HCT116 (cell line): Measurements from ENCODE around the gene THAP11. TPM values are rescaled to one million over a fixed set of nuclear protein-coding genes. Genes with fewer than 3 reads are reported as not detected.
A peak's percentile ranks its signal among the peaks of the same experiment; 100 is the strongest.

ENCODE experiments used
- ATAC-seq: fragments of 200-7000 bp; cut with Tn5 transposase; 2 replicates; pipeline ENCODE4 v1.9.1; 2020; ENCODE audit warnings: mild to moderate bottlenecking, moderate library complexity
- BruUV-seq: library from RNA; stranded (reverse); fragments of 400-500 nt; replicated peaks from 2 replicates; lab custom pipeline; 2021; lab: Mats Ljungman, UMichigan
- CTCF ChIA-PET: fragments of 300-600 bp; sonication (Branson Sonifier 250); formaldehyde crosslinking; loops from one replicate; lab custom pipeline; 2021; ENCODE audit warnings: antibody characterized with exemption; lab: Charles Lee
- POLR2A ChIA-PET: fragments of 300-600, 350-600 bp; sonication (Branson Sonifier 250); formaldehyde crosslinking; loops from one replicate; lab custom pipeline; 2021; ENCODE audit warnings: antibody characterized with exemption; lab: Charles Lee
- RAD21 ChIA-PET, 2 experiments: fragments of 300-600 bp; sonication (Branson Sonifier 250); formaldehyde crosslinking; loops; one replicate each; lab custom pipeline; 2023; ENCODE audit warnings: low total read pairs in 2 of 2; ENCODE audit not compliant: uncharacterized antibody in 2 of 2, unreplicated experiment in 2 of 2, low non-redundant PET in 1 of 2; lab: Charles Lee
- DNase-seq: peaks from one replicate; pipeline ENCODE4 v3.0.0-alpha.2; 2010; ENCODE audit warnings: low read depth, low spot score
- H2AFZ ChIP-seq: fragments of 200-600 bp; shearing (Covaris generic), sonication (generic); 2 replicates; pipeline ENCODE4 v1.6.1; 2017; ENCODE audit warnings: low read depth, mixed run types, mixed read lengths, antibody characterized with exemption, low read length; ENCODE audit not compliant: poor library complexity, severe bottlenecking
- H3K27ac ChIP-seq: 2 replicates; pipeline ENCODE4 v1.5.1; 2012; ENCODE audit warnings: low read depth, low read length
- H3K27me3 ChIP-seq: fragments of 200-600 bp; sonication (generic); 2 replicates; pipeline ENCODE4 v1.6.1; 2016; ENCODE audit warnings: mixed run types, low read length, mixed read lengths; ENCODE audit not compliant: insufficient read depth
- H3K36me3 ChIP-seq, 2 experiments: fragments of 200-500 bp in 1 of 2; fragments of 200-600 bp in 1 of 2; sonication (Bioruptor generic) in 1 of 2; sonication (generic) in 1 of 2; 2 replicates each; pipeline versions ENCODE4 v1.5.1 to v1.6.1; 2014 to 2016; ENCODE audit warnings: low read length in 2 of 2, inconsistent platforms in 1 of 2, mixed read lengths in 1 of 2, mixed run types in 1 of 2; ENCODE audit not compliant: insufficient read depth in 2 of 2, control insufficient read depth in 1 of 2
- H3K4me1 ChIP-seq, 2 experiments: fragments of 200-600 bp in 1 of 2; sonication (generic) in 1 of 2; 2 replicates each; pipeline versions ENCODE4 v1.5.1 to v1.6.1; 2012 to 2017; ENCODE audit warnings: low read length in 2 of 2, inconsistent platforms in 1 of 2, mild to moderate bottlenecking in 1 of 2, mixed read lengths in 1 of 2, mixed run types in 1 of 2, moderate library complexity in 1 of 2; ENCODE audit not compliant: insufficient read depth in 2 of 2, control insufficient read depth in 1 of 2
- H3K4me2 ChIP-seq: fragments of 200-600 bp; sonication (generic); 2 replicates; pipeline ENCODE4 v1.6.1; 2017; ENCODE audit warnings: mixed run types, low read length, mixed read lengths
- H3K4me3 ChIP-seq, 2 experiments: fragments of 200-600 bp in 1 of 2; sonication (generic) in 1 of 2; replicated peaks in 1 of 2; 2 replicates each; pipeline ENCODE4 v1.5.1; 2011 to 2016; ENCODE audit warnings: low read length in 2 of 2, control low read depth in 1 of 2, low read depth in 1 of 2, mild to moderate bottlenecking in 1 of 2, mixed read lengths in 1 of 2, mixed run types in 1 of 2
- H3K79me2 ChIP-seq: fragments of 200-600 bp; sonication (generic); 2 replicates; pipeline ENCODE4 v1.6.1; 2017; ENCODE audit warnings: mild to moderate bottlenecking, mixed run types, low read length, moderate library complexity, mixed read lengths; ENCODE audit not compliant: insufficient read depth
- H3K9ac ChIP-seq: fragments of 200-600 bp; sonication (generic); 2 replicates; pipeline ENCODE4 v1.6.1; 2016; ENCODE audit warnings: low read length, mixed read lengths
- H3K9me2 ChIP-seq: fragments of 200-600 bp; sonication (generic), shearing (Covaris generic); 2 replicates; pipeline ENCODE4 v1.6.1; 2017; ENCODE audit warnings: mixed run types, mild to moderate bottlenecking, moderate library complexity; ENCODE audit not compliant: insufficient read depth
- H3K9me3 ChIP-seq, 2 experiments: fragments of 200-500 bp in 1 of 2; fragments of 200-600 bp in 1 of 2; sonication (Bioruptor generic) in 1 of 2; sonication (generic) in 1 of 2; 2 replicates each; pipeline ENCODE4 v1.6.1; 2014 to 2017; ENCODE audit warnings: low read length in 2 of 2, mixed read lengths in 2 of 2, inconsistent platforms in 1 of 2, low read depth in 1 of 2, mild to moderate bottlenecking in 1 of 2, mixed run types in 1 of 2, moderate library complexity in 1 of 2; ENCODE audit not compliant: control insufficient read depth in 1 of 2, insufficient read depth in 1 of 2
- H4K20me1 ChIP-seq: fragments of 200-600 bp; sonication (generic), shearing (Covaris generic); 2 replicates; pipeline ENCODE4 v1.6.1; 2017; ENCODE audit warnings: mixed run types, mild to moderate bottlenecking, moderate library complexity; ENCODE audit not compliant: insufficient read depth
- CBX3 ChIP-seq: IDR thresholded peaks from 2 replicates; pipeline ENCODE4 v1.6.1; 2012; ENCODE audit warnings: low read depth
- EGR1 ChIP-seq: IDR thresholded peaks from 2 replicates; pipeline ENCODE4 v1.6.1; 2012; ENCODE audit warnings: low read depth
- EZH2 ChIP-seq: fragments of 200-600 bp; sonication (generic); IDR thresholded peaks from 2 replicates; pipeline ENCODE4 v1.6.1; 2017; ENCODE audit warnings: antibody characterized with exemption, mixed run types
- EZH2phosphoT487 ChIP-seq: fragments of 200-600 bp; IDR thresholded peaks from 2 replicates; pipeline ENCODE4 v1.6.1; 2018; ENCODE audit warnings: antibody characterized with exemption, borderline replicate concordance
- JUND ChIP-seq: IDR thresholded peaks from 2 replicates; pipeline ENCODE4 v1.6.1; 2012
- MAX ChIP-seq: IDR thresholded peaks from 2 replicates; pipeline ENCODE4 v1.6.1; 2012
- POLR2A ChIP-seq: IDR thresholded peaks from 2 replicates; pipeline ENCODE4 v1.7.0; 2011; ENCODE audit warnings: borderline replicate concordance; ENCODE audit not compliant: insufficient read depth, insufficient read length; ENCODE audit errors: extremely low read depth
- POLR2AphosphoS5 ChIP-seq: IDR thresholded peaks from 2 replicates; pipeline ENCODE4 v1.6.1; 2011; ENCODE audit warnings: mild to moderate bottlenecking, low read depth, low read length, moderate library complexity
- RAD21 ChIP-seq: IDR thresholded peaks from 2 replicates; pipeline ENCODE4 v1.6.1; 2012; ENCODE audit warnings: low read depth, mild to moderate bottlenecking
- SIN3A ChIP-seq: IDR thresholded peaks from 2 replicates; pipeline ENCODE4 v1.6.1; 2012; ENCODE audit warnings: low read depth
- ZBTB33 ChIP-seq: IDR thresholded peaks from 2 replicates; pipeline ENCODE4 v1.6.1; 2011; ENCODE audit warnings: mild to moderate bottlenecking, low read length, moderate library complexity; ENCODE audit not compliant: insufficient replicate concordance; ENCODE audit errors: extremely low read depth
- ZFX ChIP-seq: fragments of 450-650 bp; IDR thresholded peaks from 2 replicates; pipeline ENCODE4 v1.6.1; 2017
- ZNF274 ChIP-seq: fragments of 200-500 bp; sonication (Bioruptor generic); IDR thresholded peaks from 2 replicates; pipeline ENCODE4 v1.6.1; 2014; ENCODE audit warnings: mild to moderate bottlenecking, low read depth, low read length, inconsistent platforms
- intact Hi-C: fragments of 100-400 bp; cut with micrococcal nuclease; formaldehyde crosslinking; loops from 2 replicates; pipeline ENCODE4 v1.10.0; 2022
- total RNA-seq: library from RNA; stranded (reverse); gene quantifications from one replicate; pipeline ENCODE4 v1.2.1, GENCODE V29; 2021; ENCODE audit not compliant: unreplicated experiment
- TF ChIP-seq, protein P1 (sequence below): IDR thresholded peaks from 2 replicates; pipeline ENCODE4 v1.6.1; 2012
- TF ChIP-seq, protein P2 (sequence below), 3 experiments: fragments of 200-600 bp in 1 of 3; sonication (generic) in 1 of 3; IDR thresholded peaks in 2 of 3; conservative IDR thresholded peaks in 1 of 3; 2 replicates each; pipeline ENCODE4 v1.5.1; 2012 to 2017; ENCODE audit warnings: low read depth in 2 of 3, low read length in 2 of 3, antibody characterized with exemption in 1 of 3, borderline replicate concordance in 1 of 3, control low read depth in 1 of 3, mild to moderate bottlenecking in 1 of 3, mixed read lengths in 1 of 3, mixed run types in 1 of 3, moderate library complexity in 1 of 3; ENCODE audit not compliant: insufficient read depth in 1 of 3

The THAP11 gene
- total RNA-seq, 1 experiment from 2014 or later, result 25.4 TPM

DNA sequence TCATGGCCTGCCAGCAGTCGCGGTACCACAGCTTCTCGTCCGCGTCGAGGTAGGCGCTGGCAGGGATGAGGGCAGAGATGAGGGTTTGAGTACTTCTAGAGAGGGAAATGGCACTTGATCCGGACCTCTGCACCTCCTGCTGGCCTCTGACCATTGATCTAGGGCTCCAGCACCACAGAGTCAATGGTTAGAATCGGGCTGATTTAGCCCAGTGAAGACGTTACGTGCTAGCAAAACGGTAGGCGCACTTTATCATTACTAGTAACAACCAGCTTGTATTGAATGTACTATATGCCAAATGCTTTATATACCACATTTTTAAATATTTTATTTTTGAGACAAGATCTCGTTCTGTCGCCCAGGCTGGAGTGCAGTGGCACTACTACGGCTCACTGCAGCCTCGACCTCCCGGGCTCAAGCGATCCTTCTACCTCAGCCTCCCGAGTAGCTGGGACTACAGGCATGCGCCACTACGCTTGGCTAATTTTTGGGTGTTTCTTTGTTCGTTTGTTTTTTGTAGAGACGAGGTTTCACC, 34.9 kb upstream of the THAP11 start:
- H2AFZ ChIP-seq, result peak overlapping the region; percentile 95
- DNase-seq (no peak), ATAC-seq (no peak)
- peak overlapping the region; percentile 54; the same call in 1 of the 2 replicates for H3K27ac ChIP-seq
- POLR2A ChIA-PET, result interaction anchor here (0.5 to 1.6 kb wide), 9 partner anchors 9 to 216 kb away, joined by 3 to 9 read pairs (median 3); partner anchors contain the start of genes DDX28, DUS2 and NUTF2
- peak overlapping the region; percentile 93 for H3K4me2 ChIP-seq
- H4K20me1 ChIP-seq, result no peaks in the 10 kb centered on the region
- peak overlapping the region; percentile 98 to 100 for H3K4me3 ChIP-seq
- H3K9me2 ChIP-seq, result no peaks in the 10 kb centered on the region
- H3K9me3 ChIP-seq, result no peaks in the 10 kb centered on the region
- CTCF ChIA-PET, result interaction anchor here (0.6 to 3.0 kb wide), 4 partner anchors 9 to 135 kb away, joined by 3 to 57 read pairs (median 5); no protein-coding TSS in a partner anchor
- BruUV-seq, result no TSS peak
- TF ChIP-seq RAD21 (0 out of 2 replicates have a peak, but pooled peaks have one; percentile 30), ZFX (peak; percentile 27; the same call in 1 of the 2 replicates), MAX (no peak)
- TF ChIP-seq, all 23 proteins: peak for 2
- Histone ChIP-seq H3K79me2 (peaks cover 31% of the 10 kb centered on the region), H3K9ac (peak overlapping the region; percentile 95), H3K27me3 (no peaks in the 10 kb centered on the region), H3K36me3 (peaks cover 5 to 6% of the 10 kb centered on the region in 2 experiments; a peak in 2 of 4 replicates), H3K4me1 (peaks cover 12 to 23% of the 10 kb centered on the region in 2 experiments)
- intact Hi-C loops, result loop anchor here (5.0 to 10.0 kb wide), 2 partner anchors 135 to 282 kb away; partner anchors contain the start of gene RIPOR1
- RAD21 ChIA-PET, result interaction anchor here in 1 of 2 experiments (1.3 kb wide), 1 partner anchor 134 kb away, joined by 3 read pairs; no protein-coding TSS in a partner anchor

- no peak overlapping the region for H3K4me2 ChIP-seq
- H3K27ac ChIP-seq, result no peak overlapping the region
- no peak for DNase-seq
- no peaks in the 10 kb centered on the region for H3K27me3 ChIP-seq
- ATAC-seq, result no peak
- RAD21 ChIA-PET, result no interaction called here
- POLR2A ChIA-PET, result no interaction called here
- no peaks in the 10 kb centered on the region for H3K36me3 ChIP-seq
- no peaks in the 10 kb centered on the region for H3K9me3 ChIP-seq
- no peaks in the 10 kb centered on the region for H3K79me2 ChIP-seq
- TF ChIP-seq EZH2phosphoT487 (no peak), EZH2 (no peak), ZNF274 (no peak), CBX3 (no peak), ZFX (no peak), POLR2AphosphoS5 (no peak), POLR2A (no peak), SIN3A (no peak), EGR1 (no peak), JUND (no peak), MAX (no peak), ZBTB33 (no peak)
- TF ChIP-seq, protein P1, sequence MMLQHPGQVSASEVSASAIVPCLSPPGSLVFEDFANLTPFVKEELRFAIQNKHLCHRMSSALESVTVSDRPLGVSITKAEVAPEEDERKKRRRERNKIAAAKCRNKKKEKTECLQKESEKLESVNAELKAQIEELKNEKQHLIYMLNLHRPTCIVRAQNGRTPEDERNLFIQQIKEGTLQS, result no peak
- TF ChIP-seq, protein P2, sequence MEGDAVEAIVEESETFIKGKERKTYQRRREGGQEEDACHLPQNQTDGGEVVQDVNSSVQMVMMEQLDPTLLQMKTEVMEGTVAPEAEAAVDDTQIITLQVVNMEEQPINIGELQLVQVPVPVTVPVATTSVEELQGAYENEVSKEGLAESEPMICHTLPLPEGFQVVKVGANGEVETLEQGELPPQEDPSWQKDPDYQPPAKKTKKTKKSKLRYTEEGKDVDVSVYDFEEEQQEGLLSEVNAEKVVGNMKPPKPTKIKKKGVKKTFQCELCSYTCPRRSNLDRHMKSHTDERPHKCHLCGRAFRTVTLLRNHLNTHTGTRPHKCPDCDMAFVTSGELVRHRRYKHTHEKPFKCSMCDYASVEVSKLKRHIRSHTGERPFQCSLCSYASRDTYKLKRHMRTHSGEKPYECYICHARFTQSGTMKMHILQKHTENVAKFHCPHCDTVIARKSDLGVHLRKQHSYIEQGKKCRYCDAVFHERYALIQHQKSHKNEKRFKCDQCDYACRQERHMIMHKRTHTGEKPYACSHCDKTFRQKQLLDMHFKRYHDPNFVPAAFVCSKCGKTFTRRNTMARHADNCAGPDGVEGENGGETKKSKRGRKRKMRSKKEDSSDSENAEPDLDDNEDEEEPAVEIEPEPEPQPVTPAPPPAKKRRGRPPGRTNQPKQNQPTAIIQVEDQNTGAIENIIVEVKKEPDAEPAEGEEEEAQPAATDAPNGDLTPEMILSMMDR (IDR thresholded peaks at IDR 0.05 in 2 of 3, conservative IDR thresholded peaks at IDR 0.05 in 1 of 3; ENCODE audit: borderline replicate concordance in 1 of 3, insufficient read depth in 1 of 3, low read depth in 2 of 3, low read length in 2 of 3), result no peak
- CTCF ChIA-PET, result no interaction called here
- H3K4me3 ChIP-seq, result no peak overlapping the region
- no TSS peak for BruUV-seq
- H3K9ac ChIP-seq, result no peak overlapping the region
- no peak overlapping the region for H2AFZ ChIP-seq
- peaks cover 4 to 12% of the 10 kb centered on the region in 2 experiments; a peak in 2 of 4 replicates for H3K4me1 ChIP-seq
- H4K20me1 ChIP-seq, result no peaks in the 10 kb centered on the region
- intact Hi-C loops, result no loop called here
- no peaks in the 10 kb centered on the region for H3K9me2 ChIP-seq
Measured at GRCh38 chr16:67811899-67812298, 30.2 kb upstream of the THAP11 start.
